Measurements from ENCODE around the gene CER1.

DNA sequence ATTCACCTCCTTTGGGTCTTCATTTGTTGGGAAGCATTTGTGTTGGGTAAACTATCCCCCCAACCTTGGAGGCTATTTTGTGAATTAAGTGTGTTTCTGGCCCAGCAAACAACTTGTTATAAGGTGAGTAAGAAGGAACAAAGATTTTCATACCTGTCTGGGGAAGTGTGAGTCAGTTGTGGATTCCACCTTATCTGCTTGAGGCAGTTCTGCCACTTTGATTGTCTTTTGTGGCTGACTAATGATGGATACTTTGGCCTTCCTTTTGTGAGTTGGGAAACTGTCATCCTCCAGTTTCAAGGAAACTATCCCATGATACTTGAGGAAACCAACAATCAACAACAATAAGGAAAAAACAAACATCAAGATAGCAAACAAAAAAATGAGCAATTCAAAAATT is 24.6 kb upstream of the CER1 start:
- TF ChIP-seq POLR2A (IDR thresholded peaks at IDR 0.05) (no peak), CTCF (IDR thresholded peaks at IDR 0.05) (no peak)
